GM23338 (cell line): ENCODE data around the gene GPR143. TPM values are rescaled to one million over a fixed set of nuclear protein-coding genes. Genes with fewer than 3 reads are reported as not detected.

Experiments
- ATAC-seq: fragments of 200-7000 bp; cut with Tn5 transposase; 3 replicates; pipeline ENCODE4 v1.9.1; 2020
- DNase-seq: peaks from one replicate; pipeline ENCODE4 v3.0.0-alpha.2; 2015; ENCODE audit warnings: low spot score
- H2AFZ ChIP-seq: fragments of 200-600 bp; sonication (generic); 2 replicates; pipeline ENCODE4 v1.8.0; 2016; ENCODE audit warnings: antibody characterized with exemption, mild to moderate bottlenecking, moderate library complexity
- H3F3A ChIP-seq: fragments of 200-600 bp; sonication (generic); replicated peaks from 2 replicates; pipeline ENCODE4 v1.8.0; 2017; ENCODE audit warnings: antibody characterized with exemption, mixed run types, low read depth
- H3K27ac ChIP-seq: fragments of 200-600 bp; sonication (generic); 2 replicates; pipeline ENCODE4 v1.6.1; 2016; ENCODE audit warnings: low read depth
- H3K27me3 ChIP-seq: fragments of 200-600 bp; sonication (generic); 2 replicates; pipeline ENCODE4 v1.8.0; 2016; ENCODE audit warnings: mild to moderate bottlenecking, mixed run types, moderate library complexity; ENCODE audit not compliant: insufficient read depth
- H3K36me3 ChIP-seq: fragments of 200-600 bp; sonication (generic); 2 replicates; pipeline ENCODE4 v1.8.0; 2016; ENCODE audit warnings: mild to moderate bottlenecking; ENCODE audit not compliant: insufficient read depth
- H3K4me1 ChIP-seq: fragments of 200-600 bp; sonication (generic); 2 replicates; pipeline ENCODE4 v1.8.0; 2016; ENCODE audit warnings: mild to moderate bottlenecking, moderate library complexity; ENCODE audit not compliant: insufficient read depth
- H3K4me2 ChIP-seq: fragments of 200-600 bp; sonication (generic); 2 replicates; pipeline ENCODE4 v1.7.1; 2017; ENCODE audit warnings: mixed run types
- H3K4me3 ChIP-seq: fragments of 200-600 bp; sonication (generic); 2 replicates; pipeline ENCODE4 v1.6.1; 2016; ENCODE audit warnings: mixed run types
- H3K79me2 ChIP-seq: fragments of 200-600 bp; sonication (generic); replicated peaks from 2 replicates; pipeline ENCODE4 v1.8.0; 2017; ENCODE audit warnings: mild to moderate bottlenecking; ENCODE audit not compliant: insufficient read depth
- H3K9me2 ChIP-seq: fragments of 200-600 bp; sonication (generic); 2 replicates; pipeline ENCODE4 v1.8.0; 2017; ENCODE audit not compliant: insufficient read depth
- H4K20me1 ChIP-seq: fragments of 200-600 bp; sonication (generic); replicated peaks from 2 replicates; pipeline ENCODE4 v1.8.0; 2017; ENCODE audit warnings: mild to moderate bottlenecking; ENCODE audit not compliant: insufficient read depth
- H3K27ac Mint-ChIP-seq: 2 replicates; pipeline ENCODE4 v1.8.0; 2020; ENCODE audit warnings: inconsistent platforms, mild to moderate bottlenecking, moderate library complexity, mixed read lengths
- H3K27me3 Mint-ChIP-seq: 3 replicates; pipeline ENCODE4 v1.8.0; 2022; ENCODE audit warnings: low read depth, mild to moderate bottlenecking, moderate library complexity, mixed read lengths, inconsistent platforms; ENCODE audit not compliant: insufficient read depth, poor library complexity
- H3K36me3 Mint-ChIP-seq: 3 replicates; pipeline ENCODE4 v1.8.0; 2021; ENCODE audit warnings: low read depth, mild to moderate bottlenecking, inconsistent platforms, moderate library complexity, mixed read lengths
- H3K4me1 Mint-ChIP-seq: 3 replicates; pipeline ENCODE4 v1.8.0; 2020; ENCODE audit warnings: mild to moderate bottlenecking, inconsistent platforms, mixed read lengths
- H3K4me3 Mint-ChIP-seq: 3 replicates; pipeline ENCODE4 v1.8.0; 2021; ENCODE audit warnings: moderate library complexity, mild to moderate bottlenecking, inconsistent platforms, mixed read lengths
- H3K9me3 Mint-ChIP-seq: 3 replicates; pipeline ENCODE4 v1.8.0; 2020; ENCODE audit warnings: moderate library complexity, mild to moderate bottlenecking, inconsistent platforms, mixed read lengths
- CREB1 ChIP-seq: fragments of 250-450 bp; sonication (Bioruptor Pico); IDR thresholded peaks from 2 replicates; pipeline ENCODE4 v1.5.0; 2020; ENCODE audit warnings: low read depth, mild to moderate bottlenecking, moderate library complexity
- CTCF ChIP-seq, 2 experiments: fragments of 200-600 bp in 1 of 2; sonication (generic) in 1 of 2; conservative IDR thresholded peaks; 2 replicates each; pipeline versions ENCODE4 v1.5.1 to v1.6.1; 2016 to 2017; ENCODE audit warnings: antibody characterized with exemption in 2 of 2, low read depth in 2 of 2, mild to moderate bottlenecking in 2 of 2, moderate library complexity in 1 of 2
- EZH2 ChIP-seq: fragments of 200-600 bp; sonication (generic); IDR thresholded peaks from one replicate; pipeline ENCODE4 v1.8.0; 2017; ENCODE audit warnings: antibody characterized with exemption, mild to moderate bottlenecking, low read depth; ENCODE audit not compliant: unreplicated experiment
- EZH2phosphoT487 ChIP-seq: fragments of 200-600 bp; sonication (generic); IDR thresholded peaks from one replicate; pipeline ENCODE4 v1.8.1; 2018; ENCODE audit warnings: antibody characterized with exemption; ENCODE audit not compliant: unreplicated experiment
- JUNB ChIP-seq: IDR thresholded peaks from one replicate; pipeline ENCODE4 v1.6.1; 2016; ENCODE audit warnings: antibody characterized with exemption; ENCODE audit not compliant: unreplicated experiment
- POLR2AphosphoS5 ChIP-seq: IDR thresholded peaks from 2 replicates; pipeline ENCODE4 v1.6.1; 2016; ENCODE audit warnings: antibody characterized with exemption, low read depth
- STAT1 ChIP-seq: IDR thresholded peaks from one replicate; pipeline ENCODE4 v1.6.1; 2016; ENCODE audit warnings: antibody characterized with exemption; ENCODE audit not compliant: unreplicated experiment
- ZNF114 ChIP-seq: fragments of 250-450 bp; sonication (Bioruptor Pico); IDR thresholded peaks from 2 replicates; pipeline ENCODE4 v1.5.0; 2020; ENCODE audit warnings: mild to moderate bottlenecking, moderate library complexity
- ZNF331 ChIP-seq: fragments of 250-450 bp; sonication (Bioruptor Pico); IDR thresholded peaks from 2 replicates; pipeline ENCODE4 v1.5.0; 2020; ENCODE audit warnings: low read depth, mild to moderate bottlenecking, moderate library complexity
- polyA plus RNA-seq: library from polyadenylated mRNA; unstranded; fragments of >200 nt; fragmentation: Nextera tagmentation; extraction: Ambion mirVana; gene quantifications from 2 replicates; pipeline ENCODE4 v1.2.1, GENCODE V29; 2016
- total RNA-seq: library from RNA; depleted of rRNA; stranded (reverse); fragments of >200 nt; shearing (Covaris generic); gene quantifications from 2 replicates; pipeline ENCODE4 v1.2.3, GENCODE V29; 2014

GPR143 gene
- total and polyA plus RNA-seq, 2 experiments from 2014 or later = 7.4 to 13.0 TPM

GRCh38 chrX:9757366-9757765 is 8.3 kb downstream of the GPR143 start (continued):
- TF ChIP-seq CREB1 (CRISPR knock-in tag) (no peak), EZH2phosphoT487 (no peak), CTCF (conservative IDR thresholded peaks at IDR 0.05; ENCODE audit: low read depth in 2 of 2) (no peak), EZH2 (no peak)

GRCh38 chrX:9749146-9749692 is 16.4 kb downstream of the GPR143 start:
- peaks cover 4% of the 10 kb centered on the region; the same call in 1 of the 2 replicates for H3K4me1 ChIP-seq
- H3K4me3 Mint-ChIP-seq = no peak overlapping the region
- no peaks in the 10 kb centered on the region for H4K20me1 ChIP-seq
- no peaks in the 10 kb centered on the region for H3K79me2 ChIP-seq
- H3K27ac ChIP-seq = no peak overlapping the region
- no peaks in the 10 kb centered on the region for H3F3A ChIP-seq
- no peaks in the 10 kb centered on the region for H3K27me3 ChIP-seq
- no peak for DNase-seq
- no peak overlapping the region for H3K27ac Mint-ChIP-seq
- H3K4me2 ChIP-seq = no peak overlapping the region
- peaks cover 5% of the 10 kb centered on the region; the same call in 1 of the 3 replicates for H3K36me3 Mint-ChIP-seq
- H3K4me3 ChIP-seq = no peak overlapping the region
- H2AFZ ChIP-seq = no peak overlapping the region
- no peak for ATAC-seq
- H3K4me1 Mint-ChIP-seq = peaks cover 18% of the 10 kb centered on the region; the same call in 2 of the 3 replicates
- no peaks in the 10 kb centered on the region for H3K9me3 Mint-ChIP-seq
- peaks cover 5% of the 10 kb centered on the region for H3K27me3 Mint-ChIP-seq
- no peaks in the 10 kb centered on the region for H3K9me2 ChIP-seq
- TF ChIP-seq POLR2AphosphoS5 (no peak), JUNB (no peak), STAT1 (no peak), ZNF331 (CRISPR knock-in tag) (no peak), EZH2phosphoT487 (no peak)
- H3K36me3 ChIP-seq = no peaks in the 10 kb centered on the region

GRCh38 chrX:9747644-9748043 is 18.0 kb downstream of the GPR143 start:
- Histone ChIP-seq H3K4me2 (no peak overlapping the region), H2AFZ (no peak overlapping the region), H3K79me2 (no peaks in the 10 kb centered on the region), H3K4me3 (no peak overlapping the region), H3K9me2 (no peaks in the 10 kb centered on the region), H4K20me1 (no peaks in the 10 kb centered on the region), H3K27ac (no peak overlapping the region), H3K36me3 (no peaks in the 10 kb centered on the region), H3F3A (no peaks in the 10 kb centered on the region), H3K27me3 (no peaks in the 10 kb centered on the region), H3K4me1 (peaks cover 4% of the 10 kb centered on the region; the same call in 1 of the 2 replicates)
- Mint-ChIP-seq H3K4me3 (no peak overlapping the region), H3K4me1 (peaks cover 18% of the 10 kb centered on the region; the same call in 2 of the 3 replicates), H3K27ac (no peak overlapping the region), H3K9me3 (no peaks in the 10 kb centered on the region), H3K27me3 (peaks cover 5% of the 10 kb centered on the region), H3K36me3 (peaks cover 9% of the 10 kb centered on the region; the same call in 1 of the 3 replicates)
- no peak for TF ChIP-seq ZNF114 (CRISPR knock-in tag)
- TF ChIP-seq POLR2AphosphoS5 = no peak
- no peak for TF ChIP-seq EZH2
- DNase-seq (no peak), ATAC-seq (no peak)
